ENCODE data around the gene METTL8.

METTL8 gene

GRCh38 chr2:171289991-171290390 lies 143.8 kb downstream of the METTL8 start:
- no peak for DNase-seq (ENCODE audit: low read depth in 1 of 2, low spot score in 1 of 2)
- Histone ChIP-seq H3K4me3 (replicated peaks; ENCODE audit: insufficient read depth, low read length) (no peak overlapping the region), H3K27ac (replicated peaks) (no peak overlapping the region), H3K27me3 (ENCODE audit: insufficient read depth, poor library complexity, severe bottlenecking) (no peaks in the 10 kb centered on the region)
- no peak for TF ChIP-seq CTCF (IDR thresholded peaks at IDR 0.05; ENCODE audit: insufficient read depth, low read length)
- TF ChIP-seq GABPA (IDR thresholded peaks at IDR 0.05; ENCODE audit: low read depth): no peak
- no peak for TF ChIP-seq POLR2AphosphoS5 (IDR thresholded peaks at IDR 0.05; ENCODE audit: low read depth)
- no peak for TF ChIP-seq REST (IDR thresholded peaks at IDR 0.05; ENCODE audit: insufficient replicate concordance, low read depth)
- no peak for TF ChIP-seq SPI1 (IDR thresholded peaks at IDR 0.05; ENCODE audit: borderline replicate concordance, low read depth)

GRCh38 chr2:171289316-171289715 lies 144.5 kb downstream of the METTL8 start:
- no peak for TF ChIP-seq GABPA (IDR thresholded peaks at IDR 0.05; ENCODE audit: low read depth)
- TF ChIP-seq CTCF (IDR thresholded peaks at IDR 0.05; ENCODE audit: insufficient read depth, low read length): no peak
- no peak for TF ChIP-seq POLR2AphosphoS5 (IDR thresholded peaks at IDR 0.05; ENCODE audit: low read depth)
- TF ChIP-seq SPI1 (IDR thresholded peaks at IDR 0.05; ENCODE audit: borderline replicate concordance, low read depth): no peak
- TF ChIP-seq REST (IDR thresholded peaks at IDR 0.05; ENCODE audit: insufficient replicate concordance, low read depth): no peak
- H3K27ac ChIP-seq (replicated peaks): no peak overlapping the region
- no peak overlapping the region for H3K4me3 ChIP-seq (replicated peaks; ENCODE audit: insufficient read depth, low read length)
- no peaks in the 10 kb centered on the region for H3K27me3 ChIP-seq (ENCODE audit: insufficient read depth, poor library complexity, severe bottlenecking)
- DNase-seq (ENCODE audit: low read depth in 1 of 2, low spot score in 1 of 2): no peak

- no peak for DNase-seq (ENCODE audit: low read depth in 1 of 2, low spot score in 1 of 2)
- H3K27me3 ChIP-seq (ENCODE audit: insufficient read depth, poor library complexity, severe bottlenecking): no peaks in the 10 kb centered on the region
- no peak overlapping the region for H3K27ac ChIP-seq (replicated peaks)
- no peak overlapping the region for H3K4me3 ChIP-seq (replicated peaks; ENCODE audit: insufficient read depth, low read length)
- TF ChIP-seq POLR2AphosphoS5 (IDR thresholded peaks at IDR 0.05; ENCODE audit: low read depth) (no peak), GABPA (IDR thresholded peaks at IDR 0.05; ENCODE audit: low read depth) (no peak), REST (IDR thresholded peaks at IDR 0.05; ENCODE audit: insufficient replicate concordance, low read depth) (no peak), CTCF (IDR thresholded peaks at IDR 0.05; ENCODE audit: insufficient read depth, low read length) (no peak), SPI1 (IDR thresholded peaks at IDR 0.05; ENCODE audit: borderline replicate concordance, low read depth) (no peak)
Measured at GRCh38 chr2:171287611-171288010, 146.2 kb downstream of the METTL8 start.

All from HL-60 (cell line).